ENCODE results near the gene PLPP4. TPM values are rescaled to one million over a fixed set of nuclear protein-coding genes. Genes with fewer than 3 reads are reported as not detected.

The PLPP4 gene
- total and polyA plus RNA-seq, 10 donors: not detected

DNA sequence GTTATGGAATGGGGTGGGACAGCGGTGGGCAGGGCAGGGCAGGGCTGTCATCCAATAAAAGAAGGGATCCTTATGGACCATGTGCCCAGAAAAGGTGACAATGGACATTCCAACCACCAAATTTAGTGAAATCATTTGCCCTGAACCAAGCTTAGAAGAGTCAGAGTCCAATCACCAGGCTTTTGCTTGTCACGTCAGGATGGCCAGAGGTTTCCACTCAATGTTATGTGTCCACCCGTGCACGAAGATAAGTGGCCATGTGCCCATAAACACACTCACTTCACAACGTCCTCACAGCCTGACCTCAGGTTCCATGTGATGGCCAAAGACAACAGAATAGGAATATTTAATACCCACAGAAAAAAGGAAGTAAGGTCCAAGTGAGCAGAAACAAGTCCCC, 36.6 kb upstream of the PLPP4 start:
- TF ChIP-seq POLR2AphosphoS5 (IDR thresholded peaks at IDR 0.05): no peak
- TF ChIP-seq, protein P1, sequence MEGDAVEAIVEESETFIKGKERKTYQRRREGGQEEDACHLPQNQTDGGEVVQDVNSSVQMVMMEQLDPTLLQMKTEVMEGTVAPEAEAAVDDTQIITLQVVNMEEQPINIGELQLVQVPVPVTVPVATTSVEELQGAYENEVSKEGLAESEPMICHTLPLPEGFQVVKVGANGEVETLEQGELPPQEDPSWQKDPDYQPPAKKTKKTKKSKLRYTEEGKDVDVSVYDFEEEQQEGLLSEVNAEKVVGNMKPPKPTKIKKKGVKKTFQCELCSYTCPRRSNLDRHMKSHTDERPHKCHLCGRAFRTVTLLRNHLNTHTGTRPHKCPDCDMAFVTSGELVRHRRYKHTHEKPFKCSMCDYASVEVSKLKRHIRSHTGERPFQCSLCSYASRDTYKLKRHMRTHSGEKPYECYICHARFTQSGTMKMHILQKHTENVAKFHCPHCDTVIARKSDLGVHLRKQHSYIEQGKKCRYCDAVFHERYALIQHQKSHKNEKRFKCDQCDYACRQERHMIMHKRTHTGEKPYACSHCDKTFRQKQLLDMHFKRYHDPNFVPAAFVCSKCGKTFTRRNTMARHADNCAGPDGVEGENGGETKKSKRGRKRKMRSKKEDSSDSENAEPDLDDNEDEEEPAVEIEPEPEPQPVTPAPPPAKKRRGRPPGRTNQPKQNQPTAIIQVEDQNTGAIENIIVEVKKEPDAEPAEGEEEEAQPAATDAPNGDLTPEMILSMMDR (IDR thresholded peaks at IDR 0.05 in 8 of 11, conservative IDR thresholded peaks at IDR 0.05 in 3 of 11): no peak
- no peak for TF ChIP-seq POLR2A (IDR thresholded peaks at IDR 0.05)
- intact Hi-C loops (cut with DNase I; ENCODE audit: low total_unique reads): no loop called here
- Histone ChIP-seq H3K27ac (no peak overlapping the region), H3K4me3 (no peak overlapping the region), H3K27me3 (replicated peaks in 1 of 7) (peaks cover 0 to 6% (median 0%) of the 10 kb centered on the region in 7 donors), H3K9me3 (no peaks in the 10 kb centered on the region), H3K36me3 (no peaks in the 10 kb centered on the region), H3K4me1 (no peaks in the 10 kb centered on the region)
- 50 to 72% (median 71%) methylated on average over 5 of the region's 5 CpGs for WGBS, 5 donors
- no peak for DNase-seq

DNA sequence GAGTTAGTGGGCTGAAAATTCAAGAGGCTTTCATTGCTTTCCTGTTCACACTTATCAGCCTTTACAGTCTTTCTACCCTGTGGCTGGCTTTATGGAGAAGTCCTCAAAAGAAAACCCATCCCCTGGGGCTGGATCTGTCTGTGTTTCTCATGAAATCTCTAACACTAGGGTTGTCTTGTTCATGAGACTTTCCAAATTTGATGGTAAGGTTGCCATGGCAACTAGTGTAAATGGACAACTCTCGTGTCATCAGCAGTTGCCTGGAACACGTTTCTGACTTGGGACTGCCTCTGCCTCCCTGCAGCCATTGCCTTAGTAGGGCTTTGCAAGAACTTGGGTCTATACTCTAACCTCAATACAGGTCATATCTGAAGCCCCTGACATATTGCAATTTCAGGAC, 35.8 kb upstream of the PLPP4 start:
- TF ChIP-seq POLR2AphosphoS5 (IDR thresholded peaks at IDR 0.05) (no peak), POLR2A (IDR thresholded peaks at IDR 0.05) (no peak)
- TF ChIP-seq, protein P1 (IDR thresholded peaks at IDR 0.05 in 8 of 11, conservative IDR thresholded peaks at IDR 0.05 in 3 of 11): no peak
- Histone ChIP-seq H3K36me3 (no peaks in the 10 kb centered on the region), H3K27me3 (replicated peaks in 1 of 7) (peaks cover 0 to 6% (median 0%) of the 10 kb centered on the region in 7 donors), H3K4me3 (no peak overlapping the region), H3K4me1 (no peaks in the 10 kb centered on the region), H3K27ac (no peak overlapping the region), H3K9me3 (no peaks in the 10 kb centered on the region)
- 19 to 63% (median 55%) methylated on average over 2 of the region's 2 CpGs for WGBS, 5 donors
- intact Hi-C loops (cut with DNase I; ENCODE audit: low total_unique reads): no loop called here
- no peak for DNase-seq

DNA sequence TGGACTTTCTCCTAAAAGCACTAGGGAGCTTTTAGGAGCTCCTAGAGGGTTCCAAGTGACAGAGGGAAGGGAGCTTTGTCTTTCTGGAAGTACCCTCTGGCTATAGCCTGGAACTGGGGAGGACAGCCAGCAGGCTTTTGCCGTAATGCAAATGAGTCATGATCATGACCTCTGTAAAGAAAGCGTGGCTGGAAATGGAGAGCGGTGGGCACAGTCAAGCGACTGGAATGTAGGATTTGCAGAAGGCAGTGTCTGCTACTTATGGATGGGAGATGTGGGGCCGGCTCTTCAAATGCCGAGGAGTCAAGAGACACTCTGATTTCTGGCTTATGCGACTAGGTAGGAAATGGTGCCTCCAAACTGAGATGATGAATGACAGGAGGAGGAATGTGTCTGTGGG, 34.6 kb upstream of the PLPP4 start:
- H3K9me3 ChIP-seq: no peaks in the 10 kb centered on the region
- peaks cover 0 to 6% (median 0%) of the 10 kb centered on the region in 7 donors for H3K27me3 ChIP-seq (replicated peaks in 1 of 7)
- TF ChIP-seq, protein P1 (IDR thresholded peaks at IDR 0.05 in 8 of 11, conservative IDR thresholded peaks at IDR 0.05 in 3 of 11): no peak
- no peak for TF ChIP-seq POLR2A (IDR thresholded peaks at IDR 0.05)
- no peak for TF ChIP-seq POLR2AphosphoS5 (IDR thresholded peaks at IDR 0.05)
- H3K4me1 ChIP-seq: no peaks in the 10 kb centered on the region
- no peaks in the 10 kb centered on the region for H3K36me3 ChIP-seq
- no peak for DNase-seq
- WGBS, 5 donors: 82 to 90% (median 87%) methylated on average over 7 of the region's 7 CpGs
- intact Hi-C loops (cut with DNase I; ENCODE audit: low total_unique reads): no loop called here
- H3K27ac ChIP-seq: no peak overlapping the region
- no peak overlapping the region for H3K4me3 ChIP-seq

DNA sequence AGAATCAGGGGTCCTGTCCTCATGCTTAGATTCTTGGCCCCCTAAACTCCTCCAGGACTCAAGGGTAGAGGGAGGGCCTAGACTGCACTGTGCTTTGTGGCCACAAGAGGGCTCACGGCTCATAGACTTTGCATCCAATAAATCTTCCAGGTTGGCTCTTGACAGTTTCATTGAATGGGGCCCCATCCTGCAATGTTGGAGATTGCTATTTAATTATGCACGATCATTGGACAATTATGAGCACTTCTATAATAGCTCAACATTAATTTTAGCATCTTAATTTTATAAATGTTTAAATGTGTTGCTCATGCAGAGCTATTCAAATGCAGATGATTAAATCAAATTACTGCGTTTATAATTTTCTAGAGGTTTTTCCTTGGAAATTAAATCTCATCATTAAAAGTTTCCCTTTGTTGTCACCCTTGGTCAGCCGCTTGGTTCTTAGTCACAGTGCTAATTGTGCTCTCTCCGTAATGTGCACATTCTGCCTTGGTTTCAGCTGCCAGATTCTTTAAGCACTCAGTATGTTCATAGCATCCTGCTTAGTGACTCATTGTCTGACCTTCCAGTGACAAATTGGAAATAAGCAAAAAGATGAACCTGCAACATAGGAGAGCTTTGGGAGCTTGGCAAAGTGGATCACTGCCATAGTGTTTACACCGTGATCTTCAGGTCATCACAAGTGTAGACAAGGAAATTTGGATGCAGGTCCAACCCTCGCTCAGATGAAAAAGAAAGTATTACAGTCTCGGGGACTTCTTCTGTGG, 33.4 kb upstream of the PLPP4 start:
- DNase-seq: no peak
- no peaks in the 10 kb centered on the region for H3K4me1 ChIP-seq
- H3K36me3 ChIP-seq: no peaks in the 10 kb centered on the region
- no peak overlapping the region for H3K27ac ChIP-seq
- no peaks in the 10 kb centered on the region for H3K9me3 ChIP-seq
- TF ChIP-seq POLR2A (IDR thresholded peaks at IDR 0.05) (no peak), POLR2AphosphoS5 (IDR thresholded peaks at IDR 0.05) (no peak)
- TF ChIP-seq, protein P1 (IDR thresholded peaks at IDR 0.05 in 8 of 11, conservative IDR thresholded peaks at IDR 0.05 in 3 of 11): peak; percentile 24 to 86 (median 61)
- H3K4me3 ChIP-seq: no peak overlapping the region
- intact Hi-C loops (cut with DNase I; ENCODE audit: low total_unique reads): no loop called here
- peaks cover 0 to 6% (median 0%) of the 10 kb centered on the region in 7 donors for H3K27me3 ChIP-seq (replicated peaks in 1 of 7)
- WGBS, 5 donors: 56 to 64% (median 60%) methylated on average over 7 to 8 of the region's 8 CpGs
